Measurements from ENCODE around the gene DNAJB7. TPM values are rescaled to one million over a fixed set of nuclear protein-coding genes. Genes with fewer than 3 reads are reported as not detected.

Gene DNAJB7
- polyA plus RNA-seq, 1 donor (not counting 4 experiments of a cell fraction or from before 2014, with no cell fraction given) = not detected

DNA sequence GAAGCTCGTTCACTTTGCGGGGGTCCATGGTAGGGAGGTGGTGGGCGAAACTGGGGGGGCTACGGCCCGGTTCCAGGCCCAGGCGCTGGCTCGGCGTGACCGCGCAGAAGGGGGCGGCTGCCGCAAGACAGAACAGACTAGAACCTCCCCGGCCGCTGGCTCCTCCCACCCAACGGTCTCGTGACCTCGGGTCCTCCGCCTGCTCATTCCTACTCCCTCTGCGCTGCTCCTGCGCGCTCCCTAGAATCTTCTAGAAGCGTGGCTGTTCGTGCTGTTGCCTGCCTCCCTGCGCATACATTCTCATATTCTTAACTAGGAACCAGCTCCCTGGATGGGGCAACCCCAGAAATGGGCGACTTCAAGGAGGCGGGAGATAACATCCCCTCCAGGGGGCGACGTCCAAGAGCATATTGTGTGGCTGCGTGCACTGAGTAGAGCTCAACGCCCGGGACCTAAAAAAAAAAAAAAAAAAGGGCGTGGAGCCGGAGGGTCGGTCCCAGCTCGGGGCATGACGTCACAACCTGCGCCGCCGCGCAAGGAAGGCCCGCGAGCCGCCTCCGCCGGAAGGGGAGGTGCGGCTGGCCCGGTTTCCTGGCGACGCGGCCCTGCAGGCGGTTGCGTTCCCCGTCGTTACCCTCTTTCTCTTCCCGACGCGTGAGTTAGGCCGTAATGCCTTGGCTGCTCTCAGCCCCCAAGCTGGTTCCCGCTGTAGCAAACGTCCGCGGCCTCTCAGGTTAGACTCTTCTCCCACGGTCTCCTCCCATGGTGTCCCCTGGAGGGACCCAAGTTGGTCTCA lies 5.2 kb downstream of the DNAJB7 start, which contains the start of the genes ST13 and XPNPEP3:
ST13 (minus strand) TSS at position 127 of the 796 bp plus-strand sequence; CDS start at position 28, 99 bp downstream.
XPNPEP3 (plus strand) TSS at position 636 of the 796 bp plus-strand sequence; CDS start at position 670, 34 bp downstream.
- peaks cover 2% of the 10 kb centered on the region in 2 experiments for H3K36me3 ChIP-seq (ENCODE audit: control insufficient read depth in 2 of 2, extremely low read depth in 1 of 2, insufficient read depth in 2 of 2, low read length in 2 of 2)
- TF ChIP-seq EZH2 (IDR thresholded peaks at IDR 0.05; ENCODE audit: low read length) = no peak
- TF ChIP-seq, protein P1, sequence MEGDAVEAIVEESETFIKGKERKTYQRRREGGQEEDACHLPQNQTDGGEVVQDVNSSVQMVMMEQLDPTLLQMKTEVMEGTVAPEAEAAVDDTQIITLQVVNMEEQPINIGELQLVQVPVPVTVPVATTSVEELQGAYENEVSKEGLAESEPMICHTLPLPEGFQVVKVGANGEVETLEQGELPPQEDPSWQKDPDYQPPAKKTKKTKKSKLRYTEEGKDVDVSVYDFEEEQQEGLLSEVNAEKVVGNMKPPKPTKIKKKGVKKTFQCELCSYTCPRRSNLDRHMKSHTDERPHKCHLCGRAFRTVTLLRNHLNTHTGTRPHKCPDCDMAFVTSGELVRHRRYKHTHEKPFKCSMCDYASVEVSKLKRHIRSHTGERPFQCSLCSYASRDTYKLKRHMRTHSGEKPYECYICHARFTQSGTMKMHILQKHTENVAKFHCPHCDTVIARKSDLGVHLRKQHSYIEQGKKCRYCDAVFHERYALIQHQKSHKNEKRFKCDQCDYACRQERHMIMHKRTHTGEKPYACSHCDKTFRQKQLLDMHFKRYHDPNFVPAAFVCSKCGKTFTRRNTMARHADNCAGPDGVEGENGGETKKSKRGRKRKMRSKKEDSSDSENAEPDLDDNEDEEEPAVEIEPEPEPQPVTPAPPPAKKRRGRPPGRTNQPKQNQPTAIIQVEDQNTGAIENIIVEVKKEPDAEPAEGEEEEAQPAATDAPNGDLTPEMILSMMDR (optimal IDR thresholded peaks at IDR 0.05 in 1 of 3, IDR thresholded peaks at IDR 0.05 in 1 of 3, conservative IDR thresholded peaks at IDR 0.05 in 1 of 3; ENCODE audit: extremely low read depth in 1 of 3, insufficient read depth in 2 of 3, low read length in 3 of 3) = peak in 2 of 3 experiments; percentile 16 to 19
- H4K20me1 ChIP-seq (ENCODE audit: control insufficient read depth, extremely low read depth, insufficient read depth, low read length) = no peaks in the 10 kb centered on the region
- H3K27ac ChIP-seq (ENCODE audit: control insufficient read depth, insufficient read depth, low read length) = peak within 1 kb of the TSS; percentile 98
- peak within 1 kb of the TSS; percentile 97 for H3K9ac ChIP-seq (ENCODE audit: control insufficient read depth, extremely low read depth, insufficient read depth, low read length)
- peak; percentile 74 for DNase-seq (ENCODE audit: low read depth, low spot score)
- peak within 1 kb of the TSS; percentile 93 for H2AFZ ChIP-seq (ENCODE audit: control insufficient read depth, low read length)
- dilution Hi-C loops (cut with MboI; ENCODE audit: extremely low pct_ligation_motif_present, low sequenced_read_pairs) = no loop called here
- peak within 1 kb of the TSS; percentile 92 for H3K4me2 ChIP-seq (ENCODE audit: control insufficient read depth, extremely low read depth, insufficient read depth, low read depth, low read length)
- H3K79me2 ChIP-seq (ENCODE audit: control insufficient read depth, insufficient read depth, low read length) = peaks cover 93% of the 10 kb centered on the region
- H3K4me1 ChIP-seq (ENCODE audit: control insufficient read depth, extremely low read depth, insufficient read depth, low read length) = peaks cover 27% of the 10 kb centered on the region
- no peaks in the 10 kb centered on the region for H3K9me1 ChIP-seq (ENCODE audit: control insufficient read depth, extremely low read depth, insufficient read depth, low read length)
- H3K9me3 ChIP-seq (ENCODE audit: control insufficient read depth, low read depth, low read length) = no peaks in the 10 kb centered on the region
- H3K27me3 ChIP-seq (ENCODE audit: control insufficient read depth, extremely low read depth, insufficient read depth, low read length) = no peaks in the 10 kb centered on the region
- peak within 1 kb of the TSS; percentile 89 to 99 (median 95) for H3K4me3 ChIP-seq (ENCODE audit: control insufficient read depth in 2 of 3, extremely low read depth in 1 of 3, insufficient read depth in 2 of 3, low read depth in 1 of 3, low read length in 3 of 3)
- peak; percentile 93 for FAIRE-seq

DNA sequence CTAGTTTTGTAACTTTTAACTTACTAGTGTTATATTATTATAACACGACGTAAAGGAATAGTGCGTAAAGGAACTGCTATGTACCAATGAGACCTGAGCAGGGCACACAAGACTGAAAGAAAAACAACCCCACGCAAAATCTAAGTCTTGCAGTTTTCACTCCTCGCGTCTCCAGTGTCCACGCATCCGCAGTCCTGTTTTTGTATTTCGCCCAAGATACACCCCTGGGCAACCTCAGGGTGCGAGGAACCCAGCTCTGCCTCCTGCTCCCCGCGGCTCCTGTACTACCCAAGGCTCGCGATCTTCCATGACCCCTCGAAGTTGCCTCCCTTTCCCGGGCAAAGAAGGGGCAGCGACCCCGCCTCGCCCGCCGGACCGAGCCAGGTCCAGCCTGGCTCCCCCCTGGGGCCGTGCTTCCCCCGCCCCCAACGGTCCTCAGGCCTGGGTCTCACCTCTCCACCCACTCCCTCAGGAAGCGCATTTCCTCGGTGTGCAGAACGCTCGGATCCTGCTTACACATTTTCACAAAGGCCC lies 5.9 kb downstream of the DNAJB7 start:
- peak; percentile 17 for FAIRE-seq
- no peaks in the 10 kb centered on the region for H3K9me1 ChIP-seq (ENCODE audit: control insufficient read depth, extremely low read depth, insufficient read depth, low read length)
- H2AFZ ChIP-seq (ENCODE audit: control insufficient read depth, low read length) = peak overlapping the region; percentile 63
- no peak for DNase-seq (ENCODE audit: low read depth, low spot score)
- H3K4me1 ChIP-seq (ENCODE audit: control insufficient read depth, extremely low read depth, insufficient read depth, low read length) = peaks cover 27% of the 10 kb centered on the region
- peaks cover 0 to 1% of the 10 kb centered on the region in 2 experiments for H3K36me3 ChIP-seq (ENCODE audit: control insufficient read depth in 2 of 2, extremely low read depth in 1 of 2, insufficient read depth in 2 of 2, low read length in 2 of 2)
- H3K27ac ChIP-seq (ENCODE audit: control insufficient read depth, insufficient read depth, low read length) = peak overlapping the region; percentile 98
- H3K9me3 ChIP-seq (ENCODE audit: control insufficient read depth, low read depth, low read length) = no peaks in the 10 kb centered on the region
- H4K20me1 ChIP-seq (ENCODE audit: control insufficient read depth, extremely low read depth, insufficient read depth, low read length) = no peaks in the 10 kb centered on the region
- no peak for TF ChIP-seq EZH2 (IDR thresholded peaks at IDR 0.05; ENCODE audit: low read length)
- TF ChIP-seq, protein P1 (optimal IDR thresholded peaks at IDR 0.05 in 1 of 3, IDR thresholded peaks at IDR 0.05 in 1 of 3, conservative IDR thresholded peaks at IDR 0.05 in 1 of 3; ENCODE audit: extremely low read depth in 1 of 3, insufficient read depth in 2 of 3, low read length in 3 of 3) = no peak
- peaks cover 93% of the 10 kb centered on the region for H3K79me2 ChIP-seq (ENCODE audit: control insufficient read depth, insufficient read depth, low read length)
- peak overlapping the region; percentile 97 for H3K9ac ChIP-seq (ENCODE audit: control insufficient read depth, extremely low read depth, insufficient read depth, low read length)
- H3K4me3 ChIP-seq (ENCODE audit: control insufficient read depth in 2 of 3, extremely low read depth in 1 of 3, insufficient read depth in 2 of 3, low read depth in 1 of 3, low read length in 3 of 3) = peak overlapping the region; percentile 89 to 99 (median 95)
- H3K27me3 ChIP-seq (ENCODE audit: control insufficient read depth, extremely low read depth, insufficient read depth, low read length) = no peaks in the 10 kb centered on the region
- peak overlapping the region; percentile 87 for H3K4me2 ChIP-seq (ENCODE audit: control insufficient read depth, extremely low read depth, insufficient read depth, low read depth, low read length)
- dilution Hi-C loops (cut with MboI; ENCODE audit: extremely low pct_ligation_motif_present, low sequenced_read_pairs) = no loop called here
